Mesenteric fat pad (tissue), 1 donor: Measurements from ENCODE around the gene ABI3BP. TPM values are rescaled to one million over a fixed set of nuclear protein-coding genes. Genes with fewer than 3 reads are reported as not detected.
"Not testable (repeated sequence)": the region's sequence is repeated elsewhere in the genome, so short reads cannot be mapped to it uniquely, and the experiment has no call there.

Source experiments
- DNase-seq: peaks from one replicate; pipeline ENCODE4 v3.0.0-alpha.2; 2020; ENCODE audit warnings: low spot score
- long read RNA-seq: library from polyadenylated mRNA; unstranded; transcript quantifications from one replicate; pipeline ENCODE4 v2.0.0, GENCODE V29; 2020
- total RNA-seq: library from RNA; stranded (reverse); fragmentation: NEBNext Ultra II Directional; extraction: Animal tissue kit (Norgen Biotek cat#: 25700); gene quantifications from one replicate; pipeline ENCODE4 v1.2.1, GENCODE V29; 2021
- donor health status: DM: yes; HTN: yes; CAD: no.

ABI3BP gene
- total RNA-seq = 37.1 TPM
- long read RNA-seq, partial matches to known transcripts = 2 of 5 reads
- long read RNA-seq, other reads (novel, unspliced or antisense) = 3 of 5 reads

- DNase-seq = no peak
These were observed at the start of gene ABI3BP for GRCh38 chr3:100993309-100993708. Gene ABI3BP (minus strand): TSS chr3:100993421. CDS start chr3:100993384, 37 bp downstream.

DNA sequence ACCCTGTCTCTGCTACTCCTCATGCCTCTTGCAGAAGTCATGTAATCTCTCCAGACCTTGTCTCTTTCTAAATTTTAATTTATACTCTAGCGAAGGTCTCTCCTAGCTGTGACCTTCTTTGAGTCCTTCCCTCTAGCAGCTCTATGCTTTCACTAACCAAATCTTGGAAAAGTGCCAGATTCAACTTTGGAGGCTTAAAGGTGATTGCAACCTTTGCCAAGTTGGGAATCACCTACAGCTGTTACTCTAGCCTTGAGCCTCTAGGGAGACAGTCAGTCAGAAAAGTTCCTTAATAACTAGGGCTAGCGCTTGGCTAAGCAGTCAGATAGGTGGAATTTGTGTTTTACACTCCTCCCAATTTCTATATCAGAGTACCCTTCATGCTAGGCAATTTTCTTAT is 46.1 kb upstream of the ABI3BP start:
- no peak for DNase-seq

- no peak for DNase-seq
These were observed 45.7 kb upstream of the ABI3BP start for GRCh38 chr3:101038880-101039279.

DNA sequence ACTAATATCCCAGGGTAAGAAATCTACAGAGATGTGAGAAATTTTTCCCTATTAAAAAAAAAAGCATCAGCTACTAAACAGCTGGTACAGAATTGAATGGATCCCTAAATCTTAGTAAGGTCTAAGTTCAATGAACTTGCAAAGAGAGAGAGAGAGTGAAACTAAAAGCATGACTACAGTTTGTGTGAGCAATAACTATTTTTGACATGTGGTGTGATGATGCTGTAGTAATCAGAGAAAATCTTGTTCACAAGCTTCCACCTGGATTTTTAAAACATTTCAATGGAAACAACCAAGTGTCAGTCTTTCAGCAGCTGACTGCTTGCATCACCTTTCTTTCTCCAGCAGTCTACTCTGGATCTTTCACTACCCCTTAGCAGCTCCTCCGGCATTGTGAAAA is 45.2 kb upstream of the ABI3BP start:
- no peak for DNase-seq

DNA sequence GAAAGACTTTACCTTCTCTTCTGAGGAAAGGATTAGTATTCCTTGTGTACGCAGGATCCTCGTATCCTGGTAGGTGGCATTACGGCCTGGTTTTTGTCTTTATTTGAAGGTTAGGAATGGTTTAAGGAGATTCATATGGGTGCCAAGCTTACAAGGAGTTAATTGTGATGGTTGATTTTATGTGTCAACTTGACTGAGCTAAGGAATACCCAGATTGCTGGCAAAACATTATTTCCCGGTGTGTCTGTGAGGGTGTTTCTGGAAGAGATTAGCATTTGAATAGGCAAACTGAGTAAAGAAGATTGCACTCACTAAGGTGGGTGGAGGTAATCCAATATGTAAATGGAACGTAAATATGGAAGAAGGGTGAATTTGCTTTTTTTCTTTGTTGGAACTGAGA is 44.4 kb upstream of the ABI3BP start:
- DNase-seq = no peak

DNA sequence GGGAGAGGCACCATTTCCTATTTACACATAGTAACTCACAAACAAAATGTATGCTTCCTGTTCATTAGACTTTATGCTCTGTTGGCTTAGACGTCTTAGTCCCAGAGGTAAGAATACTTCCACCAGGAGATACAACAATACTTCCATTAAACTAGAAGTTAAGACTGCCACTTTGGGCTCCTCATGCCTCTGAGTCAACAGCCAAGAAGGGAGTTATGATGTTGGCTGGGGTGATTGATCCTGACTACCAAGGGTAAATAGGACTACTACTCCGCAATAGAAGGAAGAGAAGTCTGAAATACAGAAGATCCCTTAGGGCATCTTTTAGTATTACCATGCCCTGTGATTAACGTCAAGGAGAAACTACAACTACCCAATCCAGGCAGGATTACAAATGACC is 43.5 kb upstream of the ABI3BP start:
- no peak for DNase-seq

DNA sequence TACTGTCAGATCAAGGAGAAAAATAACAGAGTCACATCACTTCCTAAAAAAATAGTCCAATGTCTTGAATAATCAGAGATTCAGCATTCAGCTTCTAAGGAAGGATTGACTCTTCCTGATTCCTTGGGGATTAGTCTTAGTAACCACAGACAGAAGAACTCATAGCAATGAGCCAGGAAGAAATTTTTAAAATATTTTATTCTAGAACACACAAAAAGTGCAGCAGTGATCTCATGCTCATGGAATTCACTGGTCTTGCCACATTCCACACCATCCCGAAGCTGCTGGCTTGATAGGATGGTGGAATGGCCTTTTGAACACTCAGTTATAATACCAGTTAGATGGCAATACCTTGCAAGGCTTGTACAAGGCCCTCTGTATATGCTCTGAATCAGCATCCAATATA is 43.0 kb upstream of the ABI3BP start:
- DNase-seq = no peak

- DNase-seq = no peak
These were observed 34.1 kb upstream of the ABI3BP start for GRCh38 chr3:101027286-101027685.

GRCh38 chr3:101026881-101027280 is 33.7 kb upstream of the ABI3BP start:
- DNase-seq = no peak

- DNase-seq = no peak
These were observed 33.0 kb upstream of the ABI3BP start for GRCh38 chr3:101026244-101026643.

DNA sequence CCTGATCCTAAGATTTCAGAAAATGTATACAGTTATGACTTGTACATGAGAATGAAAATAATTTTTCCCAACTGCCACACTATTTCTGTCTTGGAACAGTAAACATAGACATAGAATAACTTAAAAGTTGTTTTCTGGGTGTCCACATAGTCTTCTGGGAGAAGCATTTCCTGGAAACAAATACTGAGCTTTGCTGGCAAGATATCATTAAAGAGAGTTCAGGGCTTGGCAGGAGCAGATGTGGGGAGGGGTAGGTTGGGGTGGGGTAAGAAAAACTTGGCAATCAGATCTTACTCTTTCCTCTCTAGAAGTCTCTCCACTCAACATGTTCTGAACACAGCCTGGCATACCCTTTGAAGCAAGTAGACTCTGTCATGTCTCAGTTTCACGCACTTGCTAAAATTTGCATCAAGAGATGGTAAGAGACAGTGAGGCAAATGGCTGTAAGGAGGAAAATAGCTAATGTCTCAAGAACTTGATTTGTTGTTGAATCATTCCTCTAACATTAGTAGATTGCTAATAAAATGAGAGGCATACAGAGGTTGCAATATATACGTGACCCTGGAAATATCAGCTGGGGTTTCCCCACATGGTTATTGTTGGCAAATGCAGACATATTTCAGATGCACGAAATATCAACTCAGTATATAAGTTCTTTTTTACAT is 27.3 kb upstream of the ABI3BP start:
- no peak for DNase-seq

DNA sequence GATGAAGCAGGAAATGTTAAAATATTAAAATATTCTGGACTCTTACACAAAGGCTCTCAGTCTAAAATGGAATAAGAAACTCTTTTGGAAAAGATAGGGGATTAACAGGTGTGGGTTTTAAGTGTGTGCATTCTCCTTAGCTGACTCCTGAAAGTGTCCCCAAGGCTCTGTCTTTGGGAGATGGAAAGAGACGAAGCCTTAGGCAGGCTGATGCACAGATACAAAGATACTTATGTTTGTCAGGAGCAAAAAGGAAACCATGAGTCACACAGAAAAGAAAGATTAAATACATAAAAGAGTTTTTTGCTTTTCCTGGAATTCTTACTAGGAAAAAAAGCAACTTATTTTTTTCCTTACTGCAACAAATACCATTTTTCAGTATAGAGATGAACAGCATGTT is 23.8 kb upstream of the ABI3BP start:
- DNase-seq = no peak

DNA sequence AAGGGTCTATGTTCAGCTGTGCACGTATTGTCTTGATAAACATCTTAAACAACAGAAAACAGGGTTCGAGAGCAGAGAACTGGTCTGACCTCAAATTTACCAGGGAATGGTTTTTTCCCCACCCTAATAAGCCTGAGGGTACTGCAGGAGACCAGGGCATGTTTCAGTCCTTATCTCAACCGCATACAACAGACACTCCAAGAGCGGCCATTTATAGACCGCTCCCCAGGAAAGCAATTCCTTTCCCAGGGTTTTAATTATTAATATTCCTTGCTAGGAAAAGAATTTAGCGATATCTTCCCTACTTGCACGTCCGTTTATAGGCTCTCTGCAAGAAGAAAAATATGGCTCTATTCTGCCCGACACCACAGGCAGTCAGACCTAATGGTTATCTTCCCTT is 19.1 kb upstream of the ABI3BP start:
- DNase-seq = not testable (repeated sequence)

DNA sequence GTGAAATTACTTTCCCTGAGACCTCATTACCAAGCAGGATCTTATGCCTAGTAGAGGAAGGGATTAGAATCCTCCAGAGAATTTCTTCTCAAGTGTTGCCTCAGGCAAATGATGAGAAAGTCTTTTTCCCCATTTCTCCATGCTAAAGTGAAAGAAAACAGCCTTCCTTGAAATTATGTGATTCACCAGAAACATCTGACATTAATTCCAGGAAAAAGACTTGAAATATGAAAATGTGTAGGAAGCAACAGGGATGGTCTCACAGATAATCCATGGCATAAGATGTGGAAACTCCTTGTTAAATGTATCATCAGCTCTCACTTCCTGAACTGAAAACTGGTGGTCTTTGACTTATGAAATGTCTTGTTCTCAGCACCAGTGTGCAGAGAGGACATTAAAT is 17.9 kb upstream of the ABI3BP start:
- DNase-seq = no peak

DNA sequence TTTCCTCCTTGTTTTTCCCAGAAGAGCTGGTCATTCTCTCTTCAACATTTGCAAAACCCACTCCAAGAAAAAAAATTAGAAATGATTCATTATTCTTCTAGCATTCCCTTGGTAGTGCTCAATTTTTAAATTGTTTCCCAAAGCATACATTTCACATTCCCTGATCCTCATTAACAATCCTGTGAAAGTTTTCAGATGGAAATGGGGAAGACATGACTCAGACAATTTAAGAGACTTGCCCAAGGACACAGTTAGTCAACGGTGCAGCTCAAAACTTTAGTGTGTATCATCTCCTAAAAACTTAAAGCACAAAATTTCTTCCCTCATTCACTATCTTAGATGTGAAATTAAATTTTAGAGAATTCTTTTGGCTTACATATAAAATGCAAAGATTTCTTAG is 17.1 kb upstream of the ABI3BP start:
- DNase-seq = no peak

GRCh38 chr3:101009386-101009785 is 16.2 kb upstream of the ABI3BP start:
- DNase-seq = no peak

- no peak for DNase-seq
These were observed 5.9 kb upstream of the ABI3BP start for GRCh38 chr3:100999160-100999559.

DNA sequence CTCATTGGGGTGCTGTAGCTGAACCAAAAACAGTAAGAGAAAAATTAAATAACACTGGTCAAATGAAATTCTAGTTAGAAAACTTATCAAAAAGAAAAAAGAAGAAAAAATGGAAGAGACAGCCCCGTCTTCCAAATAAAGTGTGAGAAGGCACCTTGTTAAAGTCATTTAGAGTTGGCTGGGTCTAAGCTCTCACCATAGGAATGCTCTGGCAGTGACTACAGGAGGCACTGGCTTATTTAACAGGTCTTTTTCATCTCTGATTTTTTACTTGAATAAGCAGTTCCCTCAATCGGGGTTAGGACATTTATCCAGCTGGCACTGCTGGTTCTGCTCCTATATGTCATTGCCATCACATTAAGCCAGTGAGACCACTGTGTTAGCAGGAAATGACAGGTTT is 1.6 kb upstream of the ABI3BP start:
- DNase-seq = no peak

DNA sequence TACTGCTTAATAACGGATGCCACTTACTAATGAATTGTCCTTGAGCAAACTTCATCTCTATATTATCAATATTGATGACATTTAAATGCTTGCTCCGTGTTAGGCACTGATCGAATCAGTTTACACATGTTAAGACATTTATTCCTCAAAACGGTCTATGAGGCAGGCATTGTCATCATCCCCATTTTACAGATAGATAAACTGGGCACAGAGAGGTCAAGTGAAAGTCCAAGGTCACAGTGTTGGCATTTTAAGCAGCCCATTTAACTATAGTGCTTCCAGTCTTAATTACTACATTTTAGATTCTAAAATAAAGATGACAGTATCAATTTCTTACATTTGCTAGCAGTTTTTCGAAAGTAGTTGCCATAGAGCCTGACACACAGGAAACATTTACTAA is 966 bp upstream of the ABI3BP start:
- DNase-seq = no peak

DNA sequence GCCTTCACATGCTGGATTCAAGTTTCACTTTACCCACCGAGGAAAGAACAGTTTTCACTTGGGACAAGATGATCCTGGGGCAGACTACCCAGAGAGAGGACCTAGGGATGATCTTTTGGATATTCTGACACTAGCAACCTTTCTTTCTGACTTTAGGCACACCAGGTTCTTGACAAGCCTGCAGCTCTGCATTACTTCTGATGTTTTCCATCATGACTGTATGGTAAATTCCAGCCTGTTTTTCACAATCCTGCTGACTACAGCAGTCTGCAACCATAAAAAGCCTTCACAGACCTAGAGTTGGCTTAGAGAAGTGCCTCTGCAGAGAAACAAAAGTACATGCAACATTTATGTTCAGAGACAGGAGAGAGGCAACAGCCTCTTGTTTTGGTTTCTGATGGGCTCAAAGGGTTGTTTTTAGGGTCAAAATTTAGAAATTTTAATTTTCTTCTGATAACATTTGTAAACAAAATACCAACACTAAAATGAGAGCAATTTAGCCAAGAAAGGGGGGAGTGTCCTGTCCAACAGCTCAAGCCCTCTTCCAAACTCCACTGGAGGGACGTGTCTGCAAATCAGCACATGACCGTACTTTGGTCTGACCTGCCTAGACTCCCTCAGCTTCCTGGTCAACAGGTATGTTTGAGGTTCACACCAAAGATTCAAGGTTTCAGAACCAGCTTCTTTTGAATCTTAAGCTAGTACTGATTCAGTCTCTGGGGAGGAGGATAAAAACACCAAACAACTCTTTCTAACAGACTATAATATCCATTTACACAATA is 799 bp downstream of the ABI3BP start:
- DNase-seq = no peak

DNA sequence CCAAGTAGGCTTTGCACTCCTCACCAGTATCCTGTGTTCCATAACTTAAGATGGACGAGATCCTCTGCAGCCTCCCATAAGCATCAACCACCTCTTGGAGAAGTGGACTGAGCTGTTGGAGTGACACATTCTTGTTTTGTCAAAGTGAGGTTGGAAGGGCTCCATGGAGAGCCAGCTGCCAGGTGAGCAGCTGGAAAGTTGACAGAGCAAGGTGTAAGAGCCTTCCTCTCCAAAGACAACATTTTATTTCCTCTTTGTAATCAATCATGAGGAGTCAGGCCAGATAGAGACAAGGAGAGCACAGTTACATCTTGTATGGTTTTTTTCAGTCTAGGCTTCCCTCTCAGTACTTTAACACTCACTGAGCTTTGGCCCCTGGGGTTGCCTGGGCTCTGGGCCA is 5.1 kb downstream of the ABI3BP start:
- no peak for DNase-seq

- no peak for DNase-seq
These were observed 8.9 kb downstream of the ABI3BP start for GRCh38 chr3:100984308-100984707.

GRCh38 chr3:100982710-100983109 is 10.5 kb downstream of the ABI3BP start:
- no peak for DNase-seq
